Caco-2 (cell line): ENCODE data around the gene CMTM4. TPM values are rescaled to one million over a fixed set of nuclear protein-coding genes. Genes with fewer than 3 reads are reported as not detected.

Source experiments
- BruUV-seq: library from RNA; stranded (reverse); fragments of 400-500 nt; replicated peaks from 2 replicates; lab custom pipeline; 2021; lab: Mats Ljungman, UMichigan
- CTCF ChIA-PET: fragments of 300-600 bp; sonication (Branson Sonifier 250); formaldehyde crosslinking; loops from one replicate; lab custom pipeline; 2022; ENCODE audit warnings: antibody characterized with exemption; lab: Charles Lee
- POLR2A ChIA-PET: fragments of 300-600 bp; sonication (Branson Sonifier 250); formaldehyde crosslinking; loops from one replicate; lab custom pipeline; 2022; ENCODE audit warnings: antibody characterized with exemption; lab: Charles Lee
- DNase-seq, 2 experiments: peaks; one replicate each; pipeline versions ENCODE4 v3.0.0 to v3.0.0-alpha.2; 2020 to 2022
- H3K27me3 ChIP-seq: replicated peaks from 2 replicates; pipeline ENCODE4 v1.6.0; 2011; ENCODE audit warnings: low read length; ENCODE audit not compliant: control insufficient read depth, insufficient read depth
- H3K36me3 ChIP-seq: 2 replicates; pipeline ENCODE4 v1.5.1; 2011; ENCODE audit warnings: low read length; ENCODE audit not compliant: control insufficient read depth, insufficient read depth
- H3K4me1 ChIP-seq: fragments of 250-450 bp; sonication (Bioruptor Pico); 2 replicates; pipeline ENCODE4 v1.5.1; 2020; ENCODE audit warnings: mild to moderate bottlenecking
- H3K4me3 ChIP-seq: 2 replicates; pipeline ENCODE4 v1.5.1; 2011; ENCODE audit warnings: low read depth, mild to moderate bottlenecking, control low read depth, low read length
- H3K9me3 ChIP-seq: fragments of 250-450 bp; sonication (Bioruptor Pico); 2 replicates; pipeline ENCODE4 v1.5.1; 2020; ENCODE audit warnings: mild to moderate bottlenecking, moderate library complexity
- H3K27ac Mint-ChIP-seq: one replicate; pipeline ENCODE4 v1.8.0; 2022; ENCODE audit warnings: mixed read lengths; ENCODE audit not compliant: unreplicated experiment
- H3K27me3 Mint-ChIP-seq: one replicate; pipeline ENCODE4 v1.8.0; 2022; ENCODE audit warnings: mixed read lengths; ENCODE audit not compliant: insufficient read depth, unreplicated experiment
- H3K36me3 Mint-ChIP-seq: one replicate; pipeline ENCODE4 v1.8.0; 2022; ENCODE audit warnings: mild to moderate bottlenecking, mixed read lengths; ENCODE audit not compliant: insufficient read depth, unreplicated experiment
- H3K4me1 Mint-ChIP-seq: one replicate; pipeline ENCODE4 v1.8.0; 2022; ENCODE audit warnings: low read depth, mixed read lengths; ENCODE audit not compliant: unreplicated experiment
- H3K4me3 Mint-ChIP-seq: one replicate; pipeline ENCODE4 v1.8.0; 2022; ENCODE audit warnings: mild to moderate bottlenecking, moderate library complexity, mixed read lengths; ENCODE audit not compliant: unreplicated experiment
- H3K9me3 Mint-ChIP-seq: one replicate; pipeline ENCODE4 v1.8.0; 2022; ENCODE audit warnings: mixed read lengths; ENCODE audit not compliant: unreplicated experiment
- intact Hi-C: fragments of 100-400 bp; cut with micrococcal nuclease; formaldehyde crosslinking; loops from one replicate; pipeline ENCODE4 v1.10.0; 2022; ENCODE audit not compliant: unreplicated experiment
- total RNA-seq: library from RNA; stranded (reverse); gene quantifications from 2 replicates; pipeline ENCODE4 v1.2.3, GENCODE V29; 2022
- TF ChIP-seq, protein P1 (sequence below), 2 experiments: fragments of 200-600 bp in 1 of 2; IDR thresholded peaks; 1 replicate in 1 of 2; 2 replicates in 1 of 2; pipeline versions ENCODE4 v1.5.1 to v1.8.0; 2011 to 2022; ENCODE audit warnings: antibody characterized with exemption in 1 of 2, control low read depth in 1 of 2, inconsistent platforms in 1 of 2, low read depth in 1 of 2, low read length in 1 of 2, mild to moderate bottlenecking in 1 of 2, moderate library complexity in 1 of 2; ENCODE audit not compliant: insufficient read depth in 1 of 2, severe bottlenecking in 1 of 2, unreplicated experiment in 1 of 2

The CMTM4 gene
- total RNA-seq, 1 experiment from 2014 or later: 108 TPM

GRCh38 chr16:66594739-66595138 is 101.8 kb downstream of the CMTM4 start:
- DNase-seq: no peak
- no peak overlapping the region for H3K4me3 Mint-ChIP-seq
- H3K36me3 Mint-ChIP-seq: no peaks in the 10 kb centered on the region
- TF ChIP-seq, protein P1, sequence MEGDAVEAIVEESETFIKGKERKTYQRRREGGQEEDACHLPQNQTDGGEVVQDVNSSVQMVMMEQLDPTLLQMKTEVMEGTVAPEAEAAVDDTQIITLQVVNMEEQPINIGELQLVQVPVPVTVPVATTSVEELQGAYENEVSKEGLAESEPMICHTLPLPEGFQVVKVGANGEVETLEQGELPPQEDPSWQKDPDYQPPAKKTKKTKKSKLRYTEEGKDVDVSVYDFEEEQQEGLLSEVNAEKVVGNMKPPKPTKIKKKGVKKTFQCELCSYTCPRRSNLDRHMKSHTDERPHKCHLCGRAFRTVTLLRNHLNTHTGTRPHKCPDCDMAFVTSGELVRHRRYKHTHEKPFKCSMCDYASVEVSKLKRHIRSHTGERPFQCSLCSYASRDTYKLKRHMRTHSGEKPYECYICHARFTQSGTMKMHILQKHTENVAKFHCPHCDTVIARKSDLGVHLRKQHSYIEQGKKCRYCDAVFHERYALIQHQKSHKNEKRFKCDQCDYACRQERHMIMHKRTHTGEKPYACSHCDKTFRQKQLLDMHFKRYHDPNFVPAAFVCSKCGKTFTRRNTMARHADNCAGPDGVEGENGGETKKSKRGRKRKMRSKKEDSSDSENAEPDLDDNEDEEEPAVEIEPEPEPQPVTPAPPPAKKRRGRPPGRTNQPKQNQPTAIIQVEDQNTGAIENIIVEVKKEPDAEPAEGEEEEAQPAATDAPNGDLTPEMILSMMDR (IDR thresholded peaks at IDR 0.05; ENCODE audit: insufficient read depth in 1 of 2, low read depth in 1 of 2, low read length in 1 of 2, severe bottlenecking in 1 of 2, unreplicated experiment in 1 of 2): no peak
- intact Hi-C loops: no loop called here
- no peak overlapping the region for H3K27ac Mint-ChIP-seq
- H3K9me3 Mint-ChIP-seq: no peaks in the 10 kb centered on the region
- H3K4me3 ChIP-seq: no peak overlapping the region
- H3K27me3 ChIP-seq: no peaks in the 10 kb centered on the region
- H3K36me3 ChIP-seq: no peaks in the 10 kb centered on the region
- H3K4me1 Mint-ChIP-seq: no peaks in the 10 kb centered on the region
- ChIA-PET POLR2A (no interaction called here), CTCF (no interaction called here)
- BruUV-seq: no TSS peak
- peaks cover 4% of the 10 kb centered on the region for H3K27me3 Mint-ChIP-seq
- no peaks in the 10 kb centered on the region for H3K9me3 ChIP-seq
- H3K4me1 ChIP-seq: no peaks in the 10 kb centered on the region

DNA sequence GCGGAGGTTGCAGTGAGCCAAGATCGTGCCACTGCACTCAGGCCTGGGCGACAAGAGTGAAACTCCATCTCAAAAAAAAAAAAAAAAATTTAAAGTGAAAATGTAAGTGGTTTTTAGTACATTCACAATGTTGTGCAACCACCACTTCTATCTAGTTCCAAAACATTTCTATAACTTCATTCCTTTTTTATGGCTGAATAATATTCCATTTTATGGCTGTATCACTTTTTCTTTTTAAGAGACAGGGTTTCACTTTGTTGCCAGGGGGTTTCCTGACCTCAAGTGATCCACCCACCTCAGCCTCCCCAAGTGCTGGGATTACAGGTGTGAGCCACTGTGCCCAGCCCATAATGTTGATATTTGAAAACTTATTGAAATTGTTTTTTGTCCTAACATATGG is 103.7 kb downstream of the CMTM4 start:
- BruUV-seq: no TSS peak
- TF ChIP-seq, protein P1 (IDR thresholded peaks at IDR 0.05; ENCODE audit: insufficient read depth in 1 of 2, low read depth in 1 of 2, low read length in 1 of 2, severe bottlenecking in 1 of 2, unreplicated experiment in 1 of 2): no peak
- H3K27me3 Mint-ChIP-seq: no peaks in the 10 kb centered on the region
- ChIA-PET CTCF (no interaction called here), POLR2A (no interaction called here)
- no peaks in the 10 kb centered on the region for H3K9me3 Mint-ChIP-seq
- H3K4me1 Mint-ChIP-seq: no peaks in the 10 kb centered on the region
- no peaks in the 10 kb centered on the region for H3K27me3 ChIP-seq
- H3K36me3 Mint-ChIP-seq: no peaks in the 10 kb centered on the region
- H3K4me3 ChIP-seq: no peak overlapping the region
- H3K36me3 ChIP-seq: no peaks in the 10 kb centered on the region
- no peak overlapping the region for H3K27ac Mint-ChIP-seq
- no peak overlapping the region for H3K4me3 Mint-ChIP-seq
- no peak for DNase-seq
- intact Hi-C loops: no loop called here
- no peaks in the 10 kb centered on the region for H3K4me1 ChIP-seq
- H3K9me3 ChIP-seq: no peaks in the 10 kb centered on the region

- no peaks in the 10 kb centered on the region for H3K4me1 Mint-ChIP-seq
- H3K27me3 Mint-ChIP-seq: no peaks in the 10 kb centered on the region
- Histone ChIP-seq H3K4me3 (no peak overlapping the region), H3K36me3 (no peaks in the 10 kb centered on the region), H3K9me3 (no peaks in the 10 kb centered on the region), H3K27me3 (no peaks in the 10 kb centered on the region), H3K4me1 (no peaks in the 10 kb centered on the region)
- DNase-seq: no peak
- H3K27ac Mint-ChIP-seq: no peak overlapping the region
- BruUV-seq: no TSS peak
- TF ChIP-seq, protein P1 (IDR thresholded peaks at IDR 0.05; ENCODE audit: insufficient read depth in 1 of 2, low read depth in 1 of 2, low read length in 1 of 2, severe bottlenecking in 1 of 2, unreplicated experiment in 1 of 2): no peak
- POLR2A ChIA-PET: no interaction called here
- no peaks in the 10 kb centered on the region for H3K36me3 Mint-ChIP-seq
- H3K4me3 Mint-ChIP-seq: no peak overlapping the region
- H3K9me3 Mint-ChIP-seq: no peaks in the 10 kb centered on the region
- CTCF ChIA-PET: no interaction called here
- intact Hi-C loops: no loop called here
Measured at GRCh38 chr16:66592241-66592640, 104.3 kb downstream of the CMTM4 start.
